GM18517 (cell line): Measurements from ENCODE around the gene SPINT1.

Source experiments
- ATAC-seq: cut with Tn5 transposase; IDR thresholded peaks from one replicate; pipeline ENCODE4 v1.9.1; 2021; ENCODE audit warnings: mild to moderate bottlenecking, moderate library complexity; ENCODE audit not compliant: unreplicated experiment

Gene SPINT1

DNA sequence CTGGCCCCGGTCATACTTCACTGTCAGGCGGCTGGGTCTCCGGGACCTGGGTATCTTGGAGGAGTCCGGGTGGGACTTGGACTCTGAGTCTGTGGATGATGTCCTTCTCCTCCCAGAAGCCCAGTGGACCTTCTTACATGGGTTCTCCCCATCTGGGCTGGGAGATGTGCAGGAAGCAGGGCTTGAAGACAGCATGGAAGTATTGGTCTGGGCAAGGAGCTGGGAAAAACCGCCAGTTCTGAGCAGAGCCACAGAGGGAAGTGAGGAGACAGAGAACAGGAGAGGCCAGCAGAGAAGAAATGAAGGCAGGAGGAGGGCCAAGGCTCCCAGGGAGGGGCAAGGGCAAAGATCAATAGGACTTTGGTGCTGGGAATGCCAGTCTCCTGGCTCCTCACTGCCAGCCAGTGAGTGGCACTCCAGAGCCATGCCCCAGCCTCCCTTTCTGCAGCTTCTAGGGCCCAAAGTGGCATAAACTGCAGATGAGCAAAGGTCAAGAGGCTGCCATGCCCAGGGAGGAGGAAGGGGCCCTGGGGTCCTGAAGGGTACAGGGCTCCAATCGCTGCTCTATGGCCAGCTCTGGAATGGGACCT is 15.3 kb upstream of the SPINT1 start, which contains the start of gene PPP1R14D:
Gene PPP1R14D (minus strand): TSS at position 262 of the 590 bp plus-strand sequence. CDS start 67 bp downstream, at position 195.
- no peak for ATAC-seq

GRCh38 chr15:40829115-40829514 is 14.7 kb upstream of the SPINT1 start:
- no peak for ATAC-seq

DNA sequence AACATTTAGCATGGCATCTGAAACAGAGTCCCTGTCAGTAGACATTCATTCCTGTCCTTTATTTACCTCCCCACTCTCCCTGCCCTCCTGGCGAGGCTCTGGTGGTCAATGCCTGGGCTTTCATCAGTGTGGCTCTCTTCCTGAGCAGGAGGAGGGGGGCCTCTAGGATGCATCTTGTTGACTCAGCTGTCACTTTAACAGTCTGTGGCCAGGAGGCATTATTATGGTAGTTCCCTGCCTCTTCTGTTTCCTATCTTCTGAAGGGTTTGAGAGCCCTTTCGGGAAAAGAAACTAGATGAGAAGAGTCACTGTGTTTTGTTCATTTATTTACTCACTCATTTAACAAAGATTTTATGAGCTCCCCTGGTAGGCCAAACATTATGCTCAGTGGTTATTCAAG is 13.0 kb upstream of the SPINT1 start:
- no peak for ATAC-seq

GRCh38 chr15:40831861-40832260 is 12.0 kb upstream of the SPINT1 start:
- ATAC-seq = no peak

DNA sequence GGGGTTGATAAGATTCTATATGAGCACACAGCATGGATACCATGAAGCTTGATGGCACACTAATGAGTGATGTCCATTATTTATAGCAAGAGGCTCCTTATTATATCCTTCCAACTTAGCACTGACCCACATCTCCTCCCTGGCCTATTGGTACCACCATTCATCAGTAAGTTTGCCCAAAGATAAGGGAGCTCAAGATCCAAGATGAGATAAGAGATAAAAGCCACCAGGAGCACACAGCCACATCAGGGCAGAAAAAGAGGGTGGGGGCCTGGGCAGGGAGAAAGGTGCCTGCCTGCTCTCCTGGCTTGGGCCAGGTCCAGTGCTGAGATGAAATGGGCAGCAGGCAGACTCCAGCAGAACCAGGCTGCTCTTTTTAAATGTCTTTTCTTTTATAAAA is 10.9 kb upstream of the SPINT1 start:
- ATAC-seq = no peak

DNA sequence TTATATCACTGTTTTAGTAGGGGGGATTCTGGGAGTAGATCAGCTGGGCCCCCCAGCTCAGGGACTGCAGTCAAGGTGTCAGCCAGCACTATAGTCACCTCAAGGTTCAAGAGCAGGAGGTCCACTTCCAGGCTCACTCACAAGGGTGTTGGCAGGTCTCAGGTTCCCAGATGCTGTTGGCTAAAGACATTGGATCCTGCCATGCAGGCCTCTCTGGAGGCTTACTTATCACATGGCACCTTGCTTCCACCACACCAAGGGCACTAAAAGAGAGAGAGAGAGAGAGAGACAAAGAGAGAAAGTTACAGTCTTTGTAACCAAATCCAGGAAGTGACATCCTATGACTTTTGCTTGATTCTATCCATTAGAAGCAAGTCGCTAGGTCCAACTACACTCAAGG is 7.8 kb upstream of the SPINT1 start:
- no peak for ATAC-seq

DNA sequence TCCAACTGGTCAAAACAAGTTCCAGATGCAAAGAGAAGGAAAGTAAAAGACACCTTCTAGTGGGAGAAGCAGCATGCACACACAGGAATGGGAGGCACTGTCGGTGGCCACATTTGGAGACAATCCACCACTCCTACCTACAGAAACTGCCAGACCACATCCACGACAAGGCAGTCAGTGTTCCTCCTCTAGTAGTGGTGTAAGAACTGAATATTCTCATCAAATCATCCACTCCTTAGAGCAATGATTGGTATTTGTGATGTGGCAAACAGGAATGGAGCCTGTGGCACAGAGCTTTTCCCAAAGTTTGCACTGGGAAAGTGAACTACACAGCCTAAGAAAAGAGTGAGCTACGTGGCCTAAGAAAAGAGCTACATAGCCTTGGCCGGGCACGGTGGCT is 5.1 kb upstream of the SPINT1 start:
- no peak for ATAC-seq

DNA sequence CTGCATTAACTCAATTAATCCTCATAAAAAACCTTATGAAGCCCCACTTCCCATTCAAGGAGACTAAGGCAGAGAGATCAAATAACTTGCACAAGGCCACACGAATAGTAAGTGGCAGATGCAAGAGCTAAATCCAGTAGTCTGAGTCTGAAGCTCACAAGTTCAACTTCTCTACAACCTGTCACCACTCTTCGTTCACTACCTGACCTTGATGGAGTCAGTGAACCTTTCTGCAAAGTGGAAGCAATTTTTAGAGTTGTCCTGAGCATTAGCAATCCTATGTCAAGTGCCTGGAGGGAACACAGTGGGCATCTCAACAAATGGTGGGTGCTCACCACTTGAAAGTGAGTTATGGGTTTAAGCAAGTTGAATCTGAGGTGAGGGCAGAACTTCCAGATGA is 2.1 kb upstream of the SPINT1 start:
- no peak for ATAC-seq

GRCh38 chr15:40843261-40843884 is 475 bp upstream of the SPINT1 start:
- no peak for ATAC-seq

DNA sequence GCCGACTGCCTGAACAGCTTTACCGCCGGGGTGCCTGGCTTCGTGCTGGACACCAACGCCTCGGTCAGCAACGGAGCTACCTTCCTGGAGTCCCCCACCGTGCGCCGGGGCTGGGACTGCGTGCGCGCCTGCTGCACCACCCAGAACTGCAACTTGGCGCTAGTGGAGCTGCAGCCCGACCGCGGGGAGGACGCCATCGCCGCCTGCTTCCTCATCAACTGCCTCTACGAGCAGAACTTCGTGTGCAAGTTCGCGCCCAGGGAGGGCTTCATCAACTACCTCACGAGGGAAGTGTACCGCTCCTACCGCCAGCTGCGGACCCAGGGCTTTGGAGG is 815 bp downstream of the SPINT1 start:
- ATAC-seq = no peak

- ATAC-seq = no peak
These were observed 1.2 kb downstream of the SPINT1 start for GRCh38 chr15:40845036-40845435.

- ATAC-seq = no peak
These were observed 1.9 kb downstream of the SPINT1 start for GRCh38 chr15:40845511-40846284.

GRCh38 chr15:40846841-40847222 is 3.0 kb downstream of the SPINT1 start:
- ATAC-seq = no peak

DNA sequence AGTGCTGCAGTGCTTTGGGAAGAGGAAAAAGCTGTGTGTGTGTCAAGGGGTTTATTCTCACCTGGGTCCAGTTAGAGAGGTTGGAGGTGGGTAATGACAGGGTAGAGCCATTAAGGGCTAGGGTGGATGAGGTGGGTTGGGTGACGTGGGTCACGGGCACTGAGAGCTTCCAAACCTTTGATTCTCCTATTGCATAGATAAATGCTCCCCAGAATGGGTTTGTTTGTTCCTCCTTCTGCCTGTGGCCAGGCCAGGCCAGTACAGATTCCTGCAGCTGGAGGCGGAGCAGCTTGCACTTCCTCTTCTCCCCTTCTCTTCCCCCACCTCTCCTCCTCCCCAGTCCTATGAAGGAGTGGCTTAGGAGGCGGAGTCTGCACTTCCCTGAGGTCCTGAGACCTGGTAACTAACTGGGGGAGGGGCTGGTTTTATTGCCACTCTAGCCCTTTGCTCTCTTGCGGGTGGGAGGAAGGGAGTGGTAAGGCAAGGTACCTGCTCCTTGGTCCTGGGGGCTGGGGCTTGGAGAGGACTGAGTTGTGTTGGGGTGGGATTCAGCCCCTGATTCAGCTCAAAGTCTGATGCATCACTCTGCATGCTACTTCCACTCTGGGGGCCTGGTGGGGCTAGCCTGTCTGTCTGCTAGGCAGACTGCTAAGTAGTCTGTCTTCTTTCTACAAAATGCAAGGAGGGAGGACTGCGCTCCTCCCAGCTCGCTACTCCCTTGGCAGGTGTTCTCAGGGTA is 3.5 kb downstream of the SPINT1 start:
- ATAC-seq = no peak

- no peak for ATAC-seq
These were observed 6.8 kb downstream of the SPINT1 start for GRCh38 chr15:40850576-40851112.

DNA sequence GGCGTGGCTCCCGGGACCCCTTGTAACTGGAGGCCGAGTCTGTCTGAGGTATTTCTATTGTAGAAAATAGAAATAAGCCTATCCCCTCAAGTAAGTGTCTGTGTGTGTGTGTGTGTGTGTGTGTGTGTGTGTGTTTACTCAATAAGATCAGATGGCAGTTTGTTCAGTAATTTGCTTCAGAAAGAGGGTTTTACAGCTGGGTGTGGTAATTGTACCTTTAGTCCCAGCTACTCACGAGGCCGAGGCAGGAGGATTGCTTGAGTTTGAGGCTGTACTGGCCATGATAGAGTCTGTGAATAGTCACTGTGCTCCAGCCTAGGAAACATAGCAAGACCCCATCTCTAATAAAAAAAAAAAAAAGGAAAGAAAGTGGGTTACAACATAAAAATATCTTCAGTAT is 8.7 kb downstream of the SPINT1 start:
- no peak for ATAC-seq

GRCh38 chr15:40853241-40853890 is 9.5 kb downstream of the SPINT1 start:
- ATAC-seq = no peak

DNA sequence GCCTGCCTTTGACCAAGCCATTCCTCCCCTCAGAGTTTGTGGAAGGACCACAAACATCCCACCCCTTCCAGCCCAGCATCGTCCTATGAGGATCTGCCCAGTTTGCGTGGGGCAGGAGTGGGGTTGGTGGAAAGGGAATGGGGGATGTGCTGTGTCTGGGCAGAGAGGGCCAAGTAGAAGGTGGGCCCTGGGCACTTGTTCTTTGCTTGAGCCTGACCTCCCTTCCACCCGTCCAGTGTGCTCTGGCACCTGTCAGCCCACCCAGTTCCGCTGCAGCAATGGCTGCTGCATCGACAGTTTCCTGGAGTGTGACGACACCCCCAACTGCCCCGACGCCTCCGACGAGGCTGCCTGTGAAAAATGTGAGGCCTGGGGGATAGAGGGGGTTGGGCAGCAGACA is 10.3 kb downstream of the SPINT1 start:
- no peak for ATAC-seq

DNA sequence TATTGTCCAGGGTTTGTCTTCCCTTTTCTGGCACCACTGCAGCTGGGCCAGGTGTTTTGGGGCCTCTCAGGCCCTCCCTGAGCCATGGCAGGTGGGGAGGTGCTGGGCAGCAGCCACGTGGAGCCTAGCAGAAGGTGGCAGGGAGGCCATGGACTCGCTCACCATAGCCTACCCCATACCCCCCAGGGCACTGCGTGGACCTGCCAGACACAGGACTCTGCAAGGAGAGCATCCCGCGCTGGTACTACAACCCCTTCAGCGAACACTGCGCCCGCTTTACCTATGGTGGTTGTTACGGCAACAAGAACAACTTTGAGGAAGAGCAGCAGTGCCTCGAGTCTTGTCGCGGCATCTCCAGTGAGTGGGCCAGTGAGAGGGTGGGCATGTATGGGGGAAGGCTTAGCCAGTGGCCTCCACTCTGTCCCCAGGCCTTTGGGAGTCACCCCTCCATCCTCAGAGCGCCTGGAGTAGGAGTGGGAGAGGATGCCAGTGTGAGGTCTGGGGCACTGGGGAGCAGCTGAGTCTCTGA is 11.9 kb downstream of the SPINT1 start:
- no peak for ATAC-seq

DNA sequence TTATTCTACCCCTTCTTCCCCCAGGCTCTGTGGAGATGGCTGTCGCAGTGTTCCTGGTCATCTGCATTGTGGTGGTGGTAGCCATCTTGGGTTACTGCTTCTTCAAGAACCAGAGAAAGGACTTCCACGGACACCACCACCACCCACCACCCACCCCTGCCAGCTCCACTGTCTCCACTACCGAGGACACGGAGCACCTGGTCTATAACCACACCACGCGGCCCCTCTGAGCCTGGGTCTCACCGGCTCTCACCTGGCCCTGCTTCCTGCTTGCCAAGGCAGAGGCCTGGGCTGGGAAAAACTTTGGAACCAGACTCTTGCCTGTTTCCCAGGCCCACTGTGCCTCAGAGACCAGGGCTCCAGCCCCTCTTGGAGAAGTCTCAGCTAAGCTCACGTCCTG is 12.9 kb downstream of the SPINT1 start:
- no peak for ATAC-seq
